HepG2 (cell line): Measurements from ENCODE around the gene TOP2A. TPM values are rescaled to one million over a fixed set of nuclear protein-coding genes. Genes with fewer than 3 reads are reported as not detected.

ENCODE experiments used
- BRCA1 ChIP-seq: sonication (generic); formaldehyde crosslinking; IDR thresholded peaks from 2 replicates; pipeline ENCODE4 v1.4.0; 2020; ENCODE audit warnings: missing genetic modification reagents
- CHCHD3 ChIP-seq: sonication (generic); formaldehyde crosslinking; IDR thresholded peaks from 2 replicates; pipeline ENCODE4 v1.8.0; 2022; ENCODE audit warnings: mild to moderate bottlenecking, missing genetic modification reagents, moderate library complexity
- EED ChIP-seq: sonication (generic); formaldehyde crosslinking; IDR thresholded peaks from 2 replicates; pipeline ENCODE4 v1.5.0; 2020; ENCODE audit warnings: mild to moderate bottlenecking, missing genetic modification reagents
- HMG20A ChIP-seq: IDR thresholded peaks from 2 replicates; pipeline ENCODE4 v1.6.1; 2016; ENCODE audit warnings: borderline replicate concordance
- KLF12 ChIP-seq: sonication (generic); formaldehyde crosslinking; IDR thresholded peaks from 2 replicates; pipeline ENCODE4 v1.4.0; 2020; ENCODE audit warnings: missing genetic modification reagents, borderline replicate concordance
- NFKBIZ ChIP-seq: IDR thresholded peaks from 2 replicates; pipeline ENCODE4 v1.6.1; 2018; ENCODE audit warnings: missing genetic modification reagents, missing compliant biosample characterization
- NONO ChIP-seq, 2 experiments: fragments of 450-650 bp in 1 of 2; sonication (generic) in 1 of 2; formaldehyde crosslinking in 1 of 2; IDR thresholded peaks in 1 of 2; conservative IDR thresholded peaks in 1 of 2; 2 replicates each; pipeline versions ENCODE4 v1.6.1 to v1.8.0; 2017 to 2022; ENCODE audit warnings: mild to moderate bottlenecking in 1 of 2, missing genetic modification reagents in 1 of 2, moderate library complexity in 1 of 2
- PCBP1 ChIP-seq: fragments of 200-400 bp; formaldehyde crosslinking; IDR thresholded peaks from 2 replicates; pipeline ENCODE4 v1.6.1; 2017; ENCODE audit warnings: mild to moderate bottlenecking, low read depth, low read length, borderline replicate concordance
- RCOR2 ChIP-seq: IDR thresholded peaks from 2 replicates; pipeline ENCODE4 v1.6.1; 2016; ENCODE audit warnings: missing biosample characterization, missing genetic modification reagents
- SMAD1 ChIP-seq: sonication (generic); formaldehyde crosslinking; IDR thresholded peaks from 2 replicates; pipeline ENCODE4 v1.4.0; 2020; ENCODE audit warnings: missing genetic modification reagents, low read depth, mild to moderate bottlenecking, borderline replicate concordance
- TARDBP ChIP-seq: sonication (generic); formaldehyde crosslinking; IDR thresholded peaks from 2 replicates; pipeline ENCODE4 v1.8.0; 2022; ENCODE audit warnings: mild to moderate bottlenecking, missing genetic modification reagents
- TEAD2 ChIP-seq: sonication (generic); formaldehyde crosslinking; IDR thresholded peaks from 2 replicates; pipeline ENCODE4 v1.9.0; 2021; ENCODE audit warnings: missing genetic modification reagents
- THAP11 ChIP-seq: IDR thresholded peaks from 2 replicates; pipeline ENCODE4 v1.6.1; 2016; ENCODE audit warnings: missing biosample characterization, missing genetic modification reagents
- ZFP62 ChIP-seq: sonication (generic); formaldehyde crosslinking; IDR thresholded peaks from 2 replicates; pipeline ENCODE4 v1.4.0; 2020; ENCODE audit warnings: missing genetic modification reagents
- ZMYM2 ChIP-seq: sonication (generic); formaldehyde crosslinking; IDR thresholded peaks from 2 replicates; pipeline ENCODE4 v1.8.0; 2022; ENCODE audit warnings: mild to moderate bottlenecking, missing genetic modification reagents
- ZNF124 ChIP-seq: sonication (generic); formaldehyde crosslinking; IDR thresholded peaks from 2 replicates; pipeline ENCODE4 v1.4.0; 2020; ENCODE audit warnings: missing genetic modification reagents
- ZNF143 ChIP-seq: sonication (generic); formaldehyde crosslinking; IDR thresholded peaks from 2 replicates; pipeline ENCODE4 v1.4.0; 2020; ENCODE audit warnings: missing genetic modification reagents
- ZNF563 ChIP-seq: sonication (generic); formaldehyde crosslinking; IDR thresholded peaks from 2 replicates; pipeline ENCODE4 v1.8.0; 2022; ENCODE audit warnings: mild to moderate bottlenecking, moderate library complexity, missing genetic modification reagents
- ZNF615 ChIP-seq: sonication (generic); formaldehyde crosslinking; IDR thresholded peaks from 2 replicates; pipeline ENCODE4 v1.5.0; 2020; ENCODE audit warnings: mild to moderate bottlenecking, missing genetic modification reagents, borderline replicate concordance
- polyA plus RNA-seq, 8 experiments: library from polyadenylated mRNA; depleted of rRNA in 3 of 8; stranded (reverse) in 7 of 8; unstranded in 1 of 8; fragments of >200 nt; fragmentation: Illumina TruSeq in 4 of 8; extraction: Trizol in 4 of 8; gene quantifications; 2 replicates each; pipeline versions ENCODE4 v1.2.1 to v1.2.3, GENCODE V29; 2011 to 2016; ENCODE audit warnings: low read depth in 4 of 8, missing spikeins in 1 of 8, mixed read lengths in 1 of 8; ENCODE audit not compliant: insufficient read depth in 1 of 8
- total RNA-seq, 5 experiments: library from RNA; depleted of rRNA; stranded (reverse); fragments of >200 nt; fragmentation: Illumina TruSeq; extraction: Trizol; gene quantifications; 2 replicates each; pipeline ENCODE4 v1.2.3, GENCODE V29; 2016; ENCODE audit warnings: low read depth in 1 of 5
- TF ChIP-seq, protein P1 (sequence below): sonication (generic); formaldehyde crosslinking; IDR thresholded peaks from 2 replicates; pipeline ENCODE4 v1.4.0; 2020; ENCODE audit warnings: missing genetic modification reagents, borderline replicate concordance
- TF ChIP-seq, protein P2 (sequence below): conservative IDR thresholded peaks from 2 replicates; pipeline ENCODE4 v1.6.1; 2018; ENCODE audit warnings: missing genetic modification reagents
- TF ChIP-seq, protein P3 (sequence below): IDR thresholded peaks from 2 replicates; pipeline ENCODE4 v1.6.1; 2016; ENCODE audit warnings: low read depth, borderline replicate concordance
- TF ChIP-seq, protein P4 (sequence below): sonication (generic); formaldehyde crosslinking; IDR thresholded peaks from 2 replicates; pipeline ENCODE4 v1.5.0; 2020; ENCODE audit warnings: missing genetic modification reagents
- TF ChIP-seq, protein P5 (sequence below): sonication (generic); formaldehyde crosslinking; IDR thresholded peaks from 2 replicates; pipeline ENCODE4 v1.4.0; 2020; ENCODE audit warnings: missing genetic modification reagents
- TF ChIP-seq, protein P6 (sequence below): sonication (generic); formaldehyde crosslinking; IDR thresholded peaks from 2 replicates; pipeline ENCODE4 v1.5.0; 2020; ENCODE audit warnings: missing genetic modification reagents, mild to moderate bottlenecking, borderline replicate concordance

TOP2A gene
- total and polyA plus RNA-seq, 2 of the 13 experiments (the other 11 are each of a cell fraction or from before 2014, with no cell fraction given) = 108 to 327 TPM

DNA sequence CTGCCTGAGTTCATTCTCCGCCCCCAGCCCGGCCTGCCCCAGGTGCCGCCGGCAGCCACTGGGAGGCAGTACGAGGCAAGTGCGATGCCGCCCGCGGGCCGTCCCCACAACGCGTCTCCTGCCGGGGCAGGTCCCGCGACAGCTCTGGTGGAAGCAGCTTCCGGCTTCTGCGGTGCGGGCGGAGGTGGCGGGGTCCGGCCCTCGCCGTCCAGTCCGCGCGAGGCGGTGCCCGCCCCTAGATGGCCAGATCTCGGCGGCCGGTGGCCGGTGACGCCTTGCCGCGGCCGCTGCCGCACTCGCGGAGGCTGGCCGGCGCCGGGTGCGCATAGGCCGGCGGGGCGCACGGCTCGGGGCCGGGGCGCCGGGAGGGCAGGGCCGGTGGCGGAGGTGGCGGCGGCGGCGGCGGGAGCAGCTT, 55.0 kb downstream of the TOP2A start (continued):
- TF ChIP-seq, protein P1, sequence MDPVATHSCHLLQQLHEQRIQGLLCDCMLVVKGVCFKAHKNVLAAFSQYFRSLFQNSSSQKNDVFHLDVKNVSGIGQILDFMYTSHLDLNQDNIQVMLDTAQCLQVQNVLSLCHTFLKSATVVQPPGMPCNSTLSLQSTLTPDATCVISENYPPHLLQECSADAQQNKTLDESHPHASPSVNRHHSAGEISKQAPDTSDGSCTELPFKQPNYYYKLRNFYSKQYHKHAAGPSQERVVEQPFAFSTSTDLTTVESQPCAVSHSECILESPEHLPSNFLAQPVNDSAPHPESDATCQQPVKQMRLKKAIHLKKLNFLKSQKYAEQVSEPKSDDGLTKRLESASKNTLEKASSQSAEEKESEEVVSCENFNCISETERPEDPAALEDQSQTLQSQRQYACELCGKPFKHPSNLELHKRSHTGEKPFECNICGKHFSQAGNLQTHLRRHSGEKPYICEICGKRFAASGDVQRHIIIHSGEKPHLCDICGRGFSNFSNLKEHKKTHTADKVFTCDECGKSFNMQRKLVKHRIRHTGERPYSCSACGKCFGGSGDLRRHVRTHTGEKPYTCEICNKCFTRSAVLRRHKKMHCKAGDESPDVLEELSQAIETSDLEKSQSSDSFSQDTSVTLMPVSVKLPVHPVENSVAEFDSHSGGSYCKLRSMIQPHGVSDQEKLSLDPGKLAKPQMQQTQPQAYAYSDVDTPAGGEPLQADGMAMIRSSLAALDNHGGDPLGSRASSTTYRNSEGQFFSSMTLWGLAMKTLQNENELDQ = peak; percentile 90; the same call in 1 of the 2 replicates
- no peak for TF ChIP-seq CHCHD3 (CRISPR knock-in tag)
- no peak for TF ChIP-seq EED (CRISPR knock-in tag)
- TF ChIP-seq, protein P2, sequence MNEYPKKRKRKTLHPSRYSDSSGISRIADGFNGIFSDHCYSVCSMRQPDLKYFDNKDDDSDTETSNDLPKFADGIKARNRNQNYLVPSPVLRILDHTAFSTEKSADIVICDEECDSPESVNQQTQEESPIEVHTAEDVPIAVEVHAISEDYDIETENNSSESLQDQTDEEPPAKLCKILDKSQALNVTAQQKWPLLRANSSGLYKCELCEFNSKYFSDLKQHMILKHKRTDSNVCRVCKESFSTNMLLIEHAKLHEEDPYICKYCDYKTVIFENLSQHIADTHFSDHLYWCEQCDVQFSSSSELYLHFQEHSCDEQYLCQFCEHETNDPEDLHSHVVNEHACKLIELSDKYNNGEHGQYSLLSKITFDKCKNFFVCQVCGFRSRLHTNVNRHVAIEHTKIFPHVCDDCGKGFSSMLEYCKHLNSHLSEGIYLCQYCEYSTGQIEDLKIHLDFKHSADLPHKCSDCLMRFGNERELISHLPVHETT (CRISPR knock-in tag) = peak; percentile 89
- peak; percentile 83; the same call in 1 of the 2 replicates for TF ChIP-seq SMAD1
- TF ChIP-seq NFKBIZ (CRISPR knock-in tag) = peak; percentile 83; the same call in 1 of the 2 replicates
- TF ChIP-seq TARDBP (CRISPR knock-in tag) = peak; percentile 84
- TF ChIP-seq PCBP1 = no peak
- TF ChIP-seq NONO (IDR thresholded peaks at IDR 0.05) = no peak
- TF ChIP-seq NONO (CRISPR knock-in tag; conservative IDR thresholded peaks at IDR 0.05) = peak; percentile 97
- 0 out of 2 replicates have a peak, but pooled peaks have one; percentile 63 for TF ChIP-seq ZMYM2 (CRISPR knock-in tag)
- TF ChIP-seq, protein P3, sequence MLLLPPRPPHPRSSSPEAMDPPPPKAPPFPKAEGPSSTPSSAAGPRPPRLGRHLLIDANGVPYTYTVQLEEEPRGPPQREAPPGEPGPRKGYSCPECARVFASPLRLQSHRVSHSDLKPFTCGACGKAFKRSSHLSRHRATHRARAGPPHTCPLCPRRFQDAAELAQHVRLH (CRISPR knock-in tag) = peak; percentile 98; the same call in 1 of the 2 replicates
- peak; percentile 81; the same call in 1 of the 2 replicates for TF ChIP-seq ZNF124 (CRISPR knock-in tag)
- peak; percentile 96 for TF ChIP-seq ZNF563 (CRISPR knock-in tag)
- no peak; the same call in 1 of the 2 replicates for TF ChIP-seq ZNF143 (CRISPR knock-in tag)
- 0 out of 2 replicates have a peak, but pooled peaks have one; percentile 21 for TF ChIP-seq TEAD2 (CRISPR knock-in tag)
- TF ChIP-seq, protein P4, sequence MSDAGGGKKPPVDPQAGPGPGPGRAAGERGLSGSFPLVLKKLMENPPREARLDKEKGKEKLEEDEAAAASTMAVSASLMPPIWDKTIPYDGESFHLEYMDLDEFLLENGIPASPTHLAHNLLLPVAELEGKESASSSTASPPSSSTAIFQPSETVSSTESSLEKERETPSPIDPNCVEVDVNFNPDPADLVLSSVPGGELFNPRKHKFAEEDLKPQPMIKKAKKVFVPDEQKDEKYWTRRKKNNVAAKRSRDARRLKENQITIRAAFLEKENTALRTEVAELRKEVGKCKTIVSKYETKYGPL (CRISPR knock-in tag) = no peak
- TF ChIP-seq, protein P5, sequence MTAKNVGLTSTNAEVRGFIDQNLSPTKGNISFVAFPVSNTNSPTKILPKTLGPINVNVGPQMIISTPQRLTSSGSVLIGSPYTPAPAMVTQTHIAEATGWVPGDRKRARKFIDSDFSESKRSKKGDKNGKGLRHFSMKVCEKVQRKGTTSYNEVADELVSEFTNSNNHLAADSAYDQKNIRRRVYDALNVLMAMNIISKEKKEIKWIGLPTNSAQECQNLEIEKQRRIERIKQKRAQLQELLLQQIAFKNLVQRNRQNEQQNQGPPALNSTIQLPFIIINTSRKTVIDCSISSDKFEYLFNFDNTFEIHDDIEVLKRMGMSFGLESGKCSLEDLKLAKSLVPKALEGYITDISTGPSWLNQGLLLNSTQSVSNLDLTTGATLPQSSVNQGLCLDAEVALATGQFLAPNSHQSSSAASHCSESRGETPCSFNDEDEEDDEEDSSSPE (CRISPR knock-in tag) = peak; percentile 96
- TF ChIP-seq, protein P6, sequence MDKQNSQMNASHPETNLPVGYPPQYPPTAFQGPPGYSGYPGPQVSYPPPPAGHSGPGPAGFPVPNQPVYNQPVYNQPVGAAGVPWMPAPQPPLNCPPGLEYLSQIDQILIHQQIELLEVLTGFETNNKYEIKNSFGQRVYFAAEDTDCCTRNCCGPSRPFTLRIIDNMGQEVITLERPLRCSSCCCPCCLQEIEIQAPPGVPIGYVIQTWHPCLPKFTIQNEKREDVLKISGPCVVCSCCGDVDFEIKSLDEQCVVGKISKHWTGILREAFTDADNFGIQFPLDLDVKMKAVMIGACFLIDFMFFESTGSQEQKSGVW (CRISPR knock-in tag) = no peak
- TF ChIP-seq ZFP62 (CRISPR knock-in tag) = no peak
- TF ChIP-seq HMG20A (CRISPR knock-in tag) = peak; percentile 50; the same call in 1 of the 2 replicates
- TF ChIP-seq THAP11 (CRISPR knock-in tag) = peak; percentile 89
- TF ChIP-seq ZNF615 (CRISPR knock-in tag) = no peak
- TF ChIP-seq BRCA1 (CRISPR knock-in tag) = peak; percentile 44; the same call in 1 of the 2 replicates
- peak; percentile 77; the same call in 1 of the 2 replicates for TF ChIP-seq RCOR2 (CRISPR knock-in tag)
- peak; percentile 85; the same call in 1 of the 2 replicates for TF ChIP-seq KLF12 (CRISPR knock-in tag)
